ENCODE measurements around the gene LRRC37A3.
"Not testable (repeated sequence)": the region's sequence is repeated elsewhere in the genome, so short reads cannot be mapped to it uniquely, and the experiment has no call there.

Gene LRRC37A3

DNA sequence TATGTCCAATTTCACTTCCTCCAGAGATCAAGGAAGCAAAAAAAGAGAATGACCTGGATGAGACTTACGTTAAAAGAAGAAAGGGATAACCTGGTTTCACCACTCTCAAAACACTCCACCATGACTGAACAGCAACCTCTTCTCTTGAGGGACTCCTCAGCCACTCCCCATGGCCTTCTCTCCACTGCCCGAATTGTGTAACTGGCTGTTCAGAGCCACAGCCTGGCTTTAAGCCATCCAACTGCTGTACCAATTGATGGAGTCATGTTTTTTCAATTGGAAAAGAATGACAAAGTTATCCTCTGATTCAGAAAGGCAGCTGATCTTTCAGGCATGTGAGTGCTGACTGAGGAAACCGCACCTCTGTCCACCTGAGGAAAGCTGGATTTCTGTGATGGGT lies 85.2 kb downstream of the LRRC37A3 start:
- peak; percentile 60 for DNase-seq (ENCODE audit: low read depth)

- DNase-seq (ENCODE audit: low read depth), result not testable (repeated sequence)
These were observed 88.6 kb downstream of the LRRC37A3 start for GRCh38 chr17:64830631-64831040.

DNA sequence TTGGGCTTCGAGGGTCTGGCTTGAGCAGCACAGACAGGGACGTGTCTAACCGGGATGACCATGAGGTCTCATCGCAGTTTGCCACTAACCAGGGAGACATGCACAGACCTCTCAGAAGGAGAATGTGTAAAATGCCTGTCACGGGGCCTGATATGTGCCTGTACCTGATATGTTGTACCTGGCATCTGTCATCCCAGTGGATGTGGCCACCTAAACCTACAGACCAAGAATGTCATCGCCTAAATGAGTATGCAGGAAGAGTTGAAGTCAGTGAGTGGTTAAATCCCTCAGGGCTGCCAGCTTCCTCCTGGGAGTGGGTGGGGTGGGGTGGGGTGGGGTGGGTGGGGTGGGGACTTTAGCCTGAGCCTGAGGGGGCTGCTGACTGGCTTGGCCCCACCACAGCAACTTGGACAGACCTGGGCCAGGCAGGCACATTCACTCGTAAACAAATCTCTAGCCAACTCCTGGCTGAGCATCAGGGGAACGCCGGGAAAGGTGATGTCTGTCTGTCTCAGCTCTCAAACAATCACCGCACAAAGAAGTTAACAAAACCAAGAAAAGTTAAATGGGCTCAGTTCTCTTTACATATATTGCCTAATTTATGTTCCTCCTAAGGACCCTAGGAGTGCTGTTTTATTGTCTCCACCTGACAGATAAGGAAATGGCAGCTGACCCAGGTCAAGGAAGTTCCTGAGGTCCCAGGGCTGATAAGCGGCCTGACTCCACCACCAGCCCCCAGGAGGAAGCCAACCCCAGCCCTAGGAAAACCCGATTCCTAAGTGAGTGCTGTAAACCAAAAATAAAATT lies 89.3 kb downstream of the LRRC37A3 start:
- DNase-seq (ENCODE audit: low read depth), result not testable (repeated sequence)

DNA sequence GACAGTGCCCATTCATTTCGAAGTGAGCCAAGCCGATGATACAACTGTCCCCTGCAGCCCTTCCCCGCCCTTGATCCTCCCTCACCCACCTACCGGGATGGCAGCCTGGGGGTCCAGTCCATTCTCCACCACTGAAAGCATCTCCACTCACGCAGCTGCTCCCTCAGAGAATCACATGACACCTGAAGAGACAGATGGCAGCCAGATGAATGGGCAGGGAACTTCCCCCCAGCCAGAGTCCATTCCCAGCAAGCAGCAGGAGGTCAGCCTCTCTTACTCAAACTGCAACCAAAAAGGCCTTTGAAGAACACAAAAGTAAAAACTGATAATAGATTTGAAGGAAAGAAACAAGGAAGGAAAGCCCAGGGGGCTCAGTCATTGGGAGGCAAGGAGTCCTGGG lies 90.2 kb downstream of the LRRC37A3 start:
- not testable (repeated sequence) for DNase-seq (ENCODE audit: low read depth)

GRCh38 chr17:64818904-64819303 lies 100.4 kb downstream of the LRRC37A3 start:
- not testable (repeated sequence) for DNase-seq (ENCODE audit: low read depth)

GRCh38 chr17:64815833-64816198 lies 103.5 kb downstream of the LRRC37A3 start:
- not testable (repeated sequence) for DNase-seq (ENCODE audit: low read depth)

GRCh38 chr17:64814993-64815832 lies 104.1 kb downstream of the LRRC37A3 start:
- DNase-seq (ENCODE audit: low read depth), result not testable (repeated sequence)

- DNase-seq (ENCODE audit: low read depth), result peak; percentile 16
These were observed 110.9 kb downstream of the LRRC37A3 start for GRCh38 chr17:64808178-64808977.

All from HS-5 (cell line).